Right cardiac atrium (tissue), 5 donors: Measurements from ENCODE around the gene CELF5. TPM values are rescaled to one million over a fixed set of nuclear protein-coding genes. Genes with fewer than 3 reads are reported as not detected.

Source experiments
- ATAC-seq, 2 donors: fragments of 200-7000 bp; cut with Tn5 transposase; one replicate each; pipeline versions ENCODE4 v1.8.0 to v1.9.1; 2020; ENCODE audit warnings: moderate library complexity in 2 of 2, mild to moderate bottlenecking in 1 of 2
- DNase-seq, 3 donors: peaks; one replicate each; pipeline ENCODE4 v3.0.0-alpha.2; 2020
- H3K27ac ChIP-seq: one replicate; pipeline ENCODE4 v1.5.1; 2013; ENCODE audit warnings: mild to moderate bottlenecking, low read length, control low read depth, moderate library complexity
- H3K27me3 ChIP-seq: one replicate; pipeline ENCODE4 v1.6.1; 2013; ENCODE audit not compliant: control insufficient read depth, insufficient read depth
- H3K4me1 ChIP-seq: one replicate; pipeline ENCODE4 v1.6.1; 2013; ENCODE audit warnings: low read length; ENCODE audit not compliant: control insufficient read depth, insufficient read depth
- H3K4me3 ChIP-seq: one replicate; pipeline ENCODE4 v1.5.1; 2013; ENCODE audit warnings: low read length, control low read depth
- H3K9me3 ChIP-seq: one replicate; pipeline ENCODE4 v1.6.1; 2013; ENCODE audit warnings: low read length; ENCODE audit not compliant: control insufficient read depth
- WGBS: extraction: QIAGEN DNeasy Blood & Tissue Kit; methylation state at CpG from one replicate; pipeline ENCODE4 v1.1.7; 2013; 5-methylcytosine and 5-hydroxymethylcytosine counted together
- intact Hi-C, 4 donors: fragments of 100-400 bp; cut with DNase I; formaldehyde crosslinking; loops; one replicate each; pipeline versions ENCODE4 v1.11.0 to v1.14.0; 2022 to 2023
- polyA plus RNA-seq: library from polyadenylated mRNA; stranded (reverse); fragments of 200-250 nt; gene quantifications from one replicate; pipeline ENCODE4 v1.2.3, GENCODE V29; 2013
- total RNA-seq, 4 donors: library from RNA; stranded (reverse); fragmentation: NEBNext Ultra II Directional; extraction: Animal tissue kit (Norgen Biotek cat#: 25700); gene quantifications; one replicate each; pipeline ENCODE4 v1.2.1, GENCODE V29; 2021
- donor health status: healthy with polysubstance abuse.
- donor health status: DM: no; HTN: yes; CAD: no.
- donor health status: DM: no; HTN: no; CAD: no.
- donor health status: DM: no; HTN: yes; CAD: no; lungs with severe emphysema.
- donor health status: DM: yes; HTN: yes; CAD: no.

CELF5 gene
- total and polyA plus RNA-seq, 5 donors, result 0.14 to 0.20 TPM; not detected in 3

DNA sequence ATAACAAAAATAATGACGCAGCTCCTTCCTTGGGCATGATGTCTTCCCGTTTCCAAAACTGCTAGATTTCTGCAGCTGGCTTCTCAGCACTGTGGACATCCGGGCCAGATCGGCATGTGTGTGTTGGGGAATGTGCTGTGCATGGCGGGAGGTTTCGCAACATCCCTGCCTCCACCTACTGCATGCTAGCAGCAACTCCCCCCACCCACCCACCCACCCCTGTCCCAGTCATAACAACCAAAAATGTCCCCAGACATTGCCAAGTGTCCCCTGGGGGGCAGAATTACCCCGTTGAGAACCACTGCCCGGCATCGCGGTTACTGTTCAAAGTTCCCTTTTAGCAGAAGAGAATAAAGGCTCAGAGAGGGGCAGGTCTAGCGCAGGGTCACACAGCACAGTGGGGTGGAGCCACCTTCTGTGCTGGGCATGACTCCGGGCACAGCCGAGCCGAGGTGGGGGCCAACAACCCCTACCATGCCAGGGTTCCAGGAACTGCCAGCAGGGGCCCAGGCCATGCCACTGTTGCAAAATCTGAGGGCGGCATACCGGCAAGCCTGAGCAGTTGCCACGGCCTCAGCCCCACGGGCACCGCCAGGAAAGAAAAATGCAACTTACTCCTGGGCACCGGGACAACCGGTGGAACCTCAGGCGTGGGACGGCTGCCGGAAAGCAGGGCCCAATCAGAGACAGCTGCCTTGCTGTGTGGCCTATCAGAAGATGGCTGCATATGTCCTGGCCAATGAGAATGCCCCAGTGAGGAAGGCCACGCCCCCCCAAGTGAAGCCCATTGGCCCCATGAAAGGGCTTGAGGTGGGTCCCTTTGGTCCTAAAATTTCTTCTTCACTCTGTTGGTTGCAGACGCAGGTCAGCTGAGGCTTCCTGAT lies 119.4 kb downstream of the CELF5 start:
- Histone ChIP-seq H3K4me3 (peak overlapping the region; percentile 17), H3K27ac (peak overlapping the region; percentile 89), H3K9me3 (no peaks in the 10 kb centered on the region), H3K4me1 (peaks cover 6% of the 10 kb centered on the region), H3K27me3 (no peaks in the 10 kb centered on the region)
- peak; percentile 89 to 95 (median 92) for DNase-seq
- intact Hi-C loops, result no loop called here
- 40% methylated on average over 26 of the region's 26 CpGs for WGBS
- ATAC-seq, result peak; percentile 84 to 87

- Histone ChIP-seq H3K4me1 (peaks cover 6% of the 10 kb centered on the region), H3K4me3 (no peak overlapping the region), H3K27ac (no peak overlapping the region), H3K9me3 (no peaks in the 10 kb centered on the region), H3K27me3 (no peaks in the 10 kb centered on the region)
- 92% methylated on average over 25 of the region's 25 CpGs for WGBS
- DNase-seq (peak in 2 of 3 donors; percentile 28 to 58), ATAC-seq (no peak)
- intact Hi-C loops, result no loop called here
Observed at GRCh38 chr19:3344608-3345598, 120.4 kb downstream of the CELF5 start.

DNA sequence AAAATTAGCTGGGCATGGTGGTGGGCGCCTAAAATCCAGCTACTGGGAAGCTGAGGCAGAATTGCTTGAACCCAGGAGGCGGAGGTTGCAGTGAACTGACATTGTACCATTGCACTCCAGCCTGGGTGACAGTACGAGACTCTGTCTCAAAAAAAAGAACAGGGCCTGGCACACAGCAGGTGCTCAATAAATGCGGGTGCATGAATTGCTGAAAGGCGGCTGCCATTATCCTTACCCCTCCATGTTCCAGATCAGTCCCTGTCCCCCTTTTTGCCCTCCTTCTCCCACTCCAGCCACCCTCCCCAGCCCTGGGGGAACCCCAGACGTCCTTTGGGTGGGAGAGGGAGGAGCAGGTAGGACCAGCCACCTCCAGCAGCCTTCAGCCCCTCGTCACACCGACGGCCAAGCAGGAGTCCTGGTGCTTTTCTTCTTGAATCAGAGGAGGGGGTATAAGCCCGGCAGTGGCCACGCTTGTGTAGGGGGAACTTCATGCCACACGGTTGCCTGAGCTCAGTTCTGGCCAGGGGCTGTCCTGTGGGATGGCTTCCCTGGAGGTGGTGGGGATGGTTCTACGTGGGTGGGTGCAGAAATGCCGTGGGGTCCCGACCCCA lies 121.5 kb downstream of the CELF5 start:
- ATAC-seq, result peak in 1 of 2 donors; percentile 3
- Histone ChIP-seq H3K9me3 (no peaks in the 10 kb centered on the region), H3K27ac (peak overlapping the region; percentile 73), H3K4me1 (peaks cover 6% of the 10 kb centered on the region), H3K27me3 (no peaks in the 10 kb centered on the region), H3K4me3 (no peak overlapping the region)
- intact Hi-C loops, result no loop called here
- peak in 1 of 3 donors; percentile 61 for DNase-seq
- 56% methylated on average over 15 of the region's 15 CpGs for WGBS

Other genes starting within 250 kb of the CELF5 start
- gene TLE6, start 247.1 kb upstream of the CELF5 start, total RNA-seq, result 1 to 10 TPM in 2 of 4 donors, under 1 TPM in 2; 0.28 to 2.2 (median 1.2) TPM
- gene TLE6, start 247.1 kb upstream of the CELF5 start, polyA plus RNA-seq, result 2.1 TPM
- gene TLE2, start 195.4 kb upstream of the CELF5 start, total RNA-seq, result 100 to 1,000 TPM in 1 of 4 donors, 10 to 100 TPM in 3; 78.4 to 102 (median 88.1) TPM
- gene TLE2, start 195.4 kb upstream of the CELF5 start, polyA plus RNA-seq, result 68.6 TPM
- 1,000 to 10,000 TPM in 2 of 4 donors, 100 to 1,000 TPM in 2; 784 to 1,020 (median 971) TPM for gene TLE5, start 162.2 kb upstream of the CELF5 start, total RNA-seq
- gene TLE5, start 162.2 kb upstream of the CELF5 start, polyA plus RNA-seq, result 1,565 TPM
- 10 to 100 TPM; 63.3 to 71.6 (median 69.7) TPM for gene GNA11, start 130.3 kb upstream of the CELF5 start, total RNA-seq
- 69.8 TPM for gene GNA11, start 130.3 kb upstream of the CELF5 start, polyA plus RNA-seq
- 1 to 10 TPM; 1.8 to 2.5 (median 2.1) TPM for gene GNA15, start 88.6 kb upstream of the CELF5 start, total RNA-seq
- 1.00 TPM for gene GNA15, start 88.6 kb upstream of the CELF5 start, polyA plus RNA-seq
- under 1 TPM; 0.33 to 0.96 (median 0.74) TPM for gene S1PR4, start 45.9 kb upstream of the CELF5 start, total RNA-seq
- gene S1PR4, start 45.9 kb upstream of the CELF5 start, polyA plus RNA-seq, result 0.97 TPM
- 10 to 100 TPM; 25.8 to 36.6 (median 27.9) TPM for gene NCLN, start 38.7 kb upstream of the CELF5 start, total RNA-seq
- 20.3 TPM for gene NCLN, start 38.7 kb upstream of the CELF5 start, polyA plus RNA-seq
- 100 to 1,000 TPM; 175 to 223 (median 188) TPM for gene NFIC, start 141.9 kb downstream of the CELF5 start, total RNA-seq
- gene NFIC, start 141.9 kb downstream of the CELF5 start, polyA plus RNA-seq, result 186 TPM